SK-N-SH treated with all-trans-retinoic acid at 6 μM for 48 hours (cell line): ENCODE data around the gene LPP.

Experiments used
- ARNTL ChIP-seq: fragments of 450-650 bp; formaldehyde crosslinking; IDR thresholded peaks from 2 replicates; pipeline ENCODE4 v1.5.0; 2020; ENCODE audit warnings: low read depth, mild to moderate bottlenecking, moderate library complexity, borderline replicate concordance
- CREB5 ChIP-seq: fragments of 250-450 bp; sonication (Bioruptor Pico); IDR thresholded peaks from 2 replicates; pipeline ENCODE4 v1.5.1; 2020; ENCODE audit warnings: low read depth, mild to moderate bottlenecking, moderate library complexity
- ISL1 ChIP-seq: fragments of 250-450 bp; sonication (Bioruptor Pico); IDR thresholded peaks from 2 replicates; pipeline ENCODE4 v2.1.2; 2022; ENCODE audit warnings: mild to moderate bottlenecking, moderate library complexity
- PATZ1 ChIP-seq: fragments of 250-450 bp; sonication (Bioruptor Pico); IDR thresholded peaks from 2 replicates; pipeline ENCODE4 v1.8.0; 2020; ENCODE audit warnings: mild to moderate bottlenecking, moderate library complexity, borderline replicate concordance
- PPARA ChIP-seq: fragments of 250-450 bp; sonication (Bioruptor Pico); IDR thresholded peaks from 2 replicates; pipeline ENCODE4 v1.5.0; 2020; ENCODE audit warnings: mild to moderate bottlenecking, borderline replicate concordance
- TCF4 ChIP-seq: fragments of 250-450 bp; sonication (Bioruptor Pico); IDR thresholded peaks from 2 replicates; pipeline ENCODE4 v1.8.0; 2021; ENCODE audit warnings: mild to moderate bottlenecking, moderate library complexity, borderline replicate concordance
- ZC3H10 ChIP-seq: fragments of 250-450 bp; sonication (Bioruptor Pico); IDR thresholded peaks from 2 replicates; pipeline ENCODE4 v1.5.1; 2021; ENCODE audit warnings: mild to moderate bottlenecking, moderate library complexity
- ZFP3 ChIP-seq: fragments of 250-450 bp; sonication (Bioruptor Pico); IDR thresholded peaks from 2 replicates; pipeline ENCODE4 v1.5.0; 2020; ENCODE audit warnings: mild to moderate bottlenecking, moderate library complexity
- ZFP30 ChIP-seq: fragments of 450-650 bp; formaldehyde crosslinking; IDR thresholded peaks from 2 replicates; pipeline ENCODE4 v1.5.0; 2022; ENCODE audit warnings: mild to moderate bottlenecking, moderate library complexity
- ZNF8 ChIP-seq: fragments of 450-650 bp; formaldehyde crosslinking; IDR thresholded peaks from 2 replicates; pipeline ENCODE4 v1.5.0; 2020; ENCODE audit warnings: mild to moderate bottlenecking, moderate library complexity

GRCh38 chr3:188822411-188822810 lies 668.5 kb downstream of the LPP start:
- TF ChIP-seq PATZ1 (CRISPR knock-in tag) (no peak), ZFP30 (CRISPR knock-in tag) (no peak), CREB5 (CRISPR knock-in tag) (no peak), ISL1 (no peak), ARNTL (CRISPR knock-in tag) (no peak), ZFP3 (no peak), TCF4 (CRISPR knock-in tag) (no peak), ZNF8 (CRISPR knock-in tag) (no peak), ZC3H10 (no peak), PPARA (CRISPR knock-in tag) (no peak)
